ENCODE data around the gene SIRT7. TPM values are rescaled to one million over a fixed set of nuclear protein-coding genes. Genes with fewer than 3 reads are reported as not detected.

SIRT7 gene
- total RNA-seq, 1 donor from 2014 or later, result 33.2 TPM

DNA sequence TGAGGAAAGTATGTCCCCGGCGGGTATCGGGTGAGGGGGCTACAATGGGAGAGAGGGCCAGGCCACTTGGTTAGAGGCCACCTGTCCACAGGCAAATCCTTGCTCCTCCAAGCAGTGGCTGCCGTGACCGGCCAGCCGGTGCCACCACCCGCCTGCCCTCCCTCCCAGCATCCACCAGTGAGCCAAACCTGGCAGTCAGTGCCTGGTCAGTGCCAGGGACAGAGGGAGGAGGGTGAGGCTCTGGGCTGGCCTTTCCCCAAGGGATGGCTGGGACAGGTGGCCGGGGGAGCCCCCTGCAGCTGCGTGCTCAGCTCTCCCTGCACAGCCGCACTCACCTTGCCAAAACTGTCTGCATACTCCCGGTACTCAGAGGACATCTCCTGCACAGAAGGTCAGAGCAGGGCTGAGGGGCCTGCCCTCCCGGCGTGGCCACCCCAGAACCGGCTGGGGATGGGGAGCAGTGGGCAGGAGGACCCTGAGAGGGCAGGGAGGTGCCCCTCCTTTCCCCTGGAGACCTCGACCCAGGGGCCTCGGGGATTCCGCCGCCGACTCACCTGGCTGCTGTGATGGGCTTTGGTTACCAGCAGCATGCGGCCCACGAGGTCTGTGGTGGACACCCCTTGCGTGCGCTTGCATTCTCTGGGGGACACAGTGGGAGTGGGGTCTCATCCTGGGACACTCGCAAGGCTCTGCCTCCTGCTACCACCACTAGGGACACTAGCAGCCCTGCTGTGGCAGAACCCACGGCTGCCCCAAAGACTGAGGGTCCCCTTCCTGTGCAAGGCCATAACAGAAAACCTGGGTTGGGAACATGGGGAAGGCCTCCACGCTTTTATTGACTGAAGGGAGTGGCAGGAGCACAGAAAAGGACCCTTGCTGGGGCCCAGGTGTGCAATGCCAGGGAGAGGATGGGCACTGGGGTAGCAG is 10.5 kb downstream of the SIRT7 start:
- no peak for DNase-seq (ENCODE audit: extremely low read depth, low read depth, low spot score)

DNA sequence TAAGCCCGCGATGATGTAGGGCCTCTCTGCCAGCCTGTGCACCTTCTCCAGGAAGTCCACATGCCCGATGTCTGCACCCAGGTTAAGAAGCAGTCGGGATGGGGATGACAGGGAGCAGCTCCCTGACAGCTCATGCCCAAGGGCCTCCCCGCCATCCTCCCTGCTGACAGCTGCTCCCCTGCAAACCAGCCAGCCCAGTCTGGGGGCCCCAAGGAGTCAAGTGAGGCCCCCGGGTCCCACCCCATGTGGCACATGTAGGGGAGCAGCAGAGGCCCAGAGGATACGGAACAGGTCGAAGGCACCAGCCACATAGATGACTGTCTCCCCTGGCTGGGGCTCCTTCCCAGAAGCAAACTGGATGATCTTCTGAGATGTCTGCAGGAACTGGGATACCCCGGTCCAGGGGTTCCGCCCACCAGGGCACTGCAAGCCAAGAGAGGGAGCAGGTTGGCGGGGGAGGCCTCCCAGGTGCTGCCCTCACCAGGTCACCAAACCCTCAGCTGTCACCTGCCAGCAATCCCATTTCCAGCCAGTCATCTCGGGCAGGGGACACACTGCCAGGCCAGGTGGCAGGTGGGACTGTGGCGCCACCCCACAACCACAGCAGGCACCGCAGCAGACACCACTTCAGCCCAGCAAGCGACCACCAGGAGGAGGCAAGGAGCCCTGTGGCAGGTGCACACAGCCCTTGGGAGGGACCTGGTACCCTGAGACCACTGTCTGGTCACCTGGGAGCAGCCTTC is 11.3 kb downstream of the SIRT7 start:
- DNase-seq (ENCODE audit: extremely low read depth, low read depth, low spot score), result no peak

DNA sequence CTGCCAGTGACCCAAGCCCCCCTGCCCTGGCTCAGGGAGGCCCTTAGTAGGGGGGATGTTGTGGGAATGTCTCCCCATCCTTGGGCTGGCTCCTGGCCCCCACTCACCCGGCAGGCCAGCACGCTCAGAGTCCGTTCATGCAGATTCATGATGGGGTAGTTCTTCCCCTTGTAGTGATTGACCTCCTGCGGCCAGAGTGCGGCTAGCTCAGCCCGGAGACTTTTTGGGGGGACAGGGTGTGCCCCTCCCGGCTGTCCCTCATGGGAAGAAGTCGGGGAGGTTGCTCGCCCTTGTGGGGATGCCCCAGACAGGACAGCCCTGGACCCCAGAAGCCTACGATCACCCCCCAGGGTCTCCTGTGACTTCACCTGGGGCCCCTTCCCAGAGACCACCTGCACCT is 12.0 kb downstream of the SIRT7 start:
- no peak for DNase-seq (ENCODE audit: extremely low read depth, low read depth, low spot score)

DNA sequence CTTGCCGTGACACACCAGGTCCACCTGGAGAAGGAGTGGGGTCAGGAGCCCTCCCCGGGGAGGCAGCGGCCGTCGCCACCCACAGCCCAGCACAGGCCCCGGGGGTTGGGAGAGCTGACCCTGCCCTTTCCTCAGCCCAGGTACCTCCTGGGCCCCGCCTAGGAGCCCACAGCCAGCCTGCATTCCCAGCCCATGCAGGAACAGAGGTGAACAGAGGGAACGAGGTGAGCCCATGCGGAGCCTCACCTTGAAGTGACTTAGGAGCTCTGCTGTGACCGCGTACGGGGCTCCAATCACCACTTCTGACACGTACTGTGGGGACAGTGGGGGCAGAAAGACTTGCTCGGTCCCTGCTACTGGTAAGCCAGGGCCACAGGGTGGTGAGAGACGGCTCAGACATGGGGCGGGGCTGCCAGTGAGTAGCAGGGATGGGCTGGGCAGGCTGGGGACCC is 12.5 kb downstream of the SIRT7 start:
- DNase-seq (ENCODE audit: extremely low read depth, low read depth, low spot score), result no peak

DNA sequence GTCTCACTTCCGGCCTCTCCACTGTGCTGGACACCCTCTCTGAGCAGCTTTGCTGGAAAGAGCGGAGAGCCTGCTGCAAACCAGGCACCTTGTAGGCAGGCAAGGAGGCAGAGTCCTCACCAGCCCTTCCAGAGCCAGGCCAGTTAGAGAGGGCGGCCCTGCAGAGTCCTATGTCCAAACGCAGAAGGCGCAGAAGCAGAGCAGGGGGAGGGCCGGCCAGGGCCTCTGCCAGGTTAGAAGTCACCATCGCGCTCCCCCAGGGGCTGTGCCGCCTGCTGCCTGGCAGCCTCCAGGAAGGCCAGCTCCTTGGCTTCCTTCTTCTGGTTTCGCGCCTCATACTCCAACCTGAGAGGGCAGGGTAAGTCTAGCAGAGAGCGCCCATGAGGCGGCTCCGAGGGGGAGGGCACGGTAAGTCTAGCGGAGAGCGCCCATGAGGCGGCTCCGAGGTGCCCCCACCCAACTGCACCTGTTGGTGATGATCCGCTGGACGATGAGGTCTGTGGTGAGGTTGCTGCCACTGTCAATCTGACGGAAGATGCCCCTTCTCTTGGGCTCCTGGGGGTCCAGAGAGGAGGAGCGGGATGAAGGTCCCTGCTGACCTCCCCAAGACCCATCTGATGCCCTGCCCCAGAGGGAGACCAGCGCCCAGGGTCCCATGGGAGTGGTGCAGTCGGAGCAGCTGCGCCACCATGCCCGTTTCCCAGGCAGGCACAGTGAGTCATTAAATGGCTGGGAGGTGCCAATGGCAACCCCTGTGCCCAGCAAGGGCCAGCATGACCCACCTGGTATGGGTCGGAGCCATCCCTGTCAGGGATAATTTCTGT is 13.2 kb downstream of the SIRT7 start:
- DNase-seq (ENCODE audit: extremely low read depth, low read depth, low spot score), result no peak

DNA sequence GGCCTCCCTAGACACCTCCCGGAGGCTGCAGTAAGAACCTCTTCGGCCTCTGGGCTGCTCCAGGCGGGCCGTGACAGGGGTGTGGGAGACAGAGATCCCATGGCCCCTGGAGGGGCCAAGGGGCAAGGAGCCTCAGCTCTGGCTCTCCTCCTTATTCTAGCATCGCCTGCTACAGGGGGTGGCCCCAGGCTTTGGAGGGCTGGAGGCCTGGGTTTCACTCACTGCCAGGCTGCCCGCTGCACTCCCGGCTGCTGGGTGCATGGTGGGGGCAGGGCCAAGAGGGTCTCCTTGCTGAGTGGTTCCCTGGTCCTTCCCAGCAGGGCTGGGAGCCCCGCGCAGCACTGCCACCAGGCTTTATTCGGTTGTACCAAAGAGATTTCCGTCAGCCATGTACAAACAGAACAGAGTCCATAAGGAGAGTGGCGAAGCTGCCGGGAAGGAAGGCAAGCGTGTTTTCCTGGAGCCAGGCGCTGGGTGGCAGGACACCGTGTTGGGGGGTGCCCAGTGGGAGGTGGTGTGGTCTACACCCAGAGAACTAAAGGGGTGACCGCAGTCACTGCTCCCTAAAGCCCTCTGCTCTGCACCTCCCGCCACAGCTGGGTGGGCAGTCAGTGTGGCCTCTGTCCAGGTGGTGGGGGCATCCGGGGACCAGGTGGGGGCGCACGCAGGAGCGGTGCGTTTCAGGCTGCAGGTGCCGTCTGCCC is 13.9 kb downstream of the SIRT7 start:
- no peak for DNase-seq (ENCODE audit: extremely low read depth, low read depth, low spot score)

DNA sequence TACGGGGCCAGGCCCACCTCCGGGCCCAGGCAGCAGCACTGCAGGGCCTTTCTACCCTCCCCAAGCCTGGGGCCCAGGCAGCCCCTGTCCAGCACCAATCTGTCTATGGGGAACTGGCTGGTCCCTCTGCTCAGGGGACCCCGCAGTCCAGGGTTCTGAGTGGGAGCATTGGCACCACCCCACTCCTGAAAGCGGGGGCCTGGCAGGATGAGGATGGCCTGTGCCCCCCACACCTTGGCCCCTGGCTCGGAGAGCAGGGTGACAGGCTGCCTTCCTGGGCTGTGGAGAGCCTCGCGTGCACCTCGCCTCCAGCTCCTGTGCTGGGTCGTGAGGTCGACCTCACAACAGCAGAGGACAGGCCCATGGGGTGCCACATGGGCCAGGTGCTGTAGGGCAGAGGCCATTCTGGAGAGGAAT is 14.6 kb downstream of the SIRT7 start:
- DNase-seq (ENCODE audit: extremely low read depth, low read depth, low spot score), result no peak

DNA sequence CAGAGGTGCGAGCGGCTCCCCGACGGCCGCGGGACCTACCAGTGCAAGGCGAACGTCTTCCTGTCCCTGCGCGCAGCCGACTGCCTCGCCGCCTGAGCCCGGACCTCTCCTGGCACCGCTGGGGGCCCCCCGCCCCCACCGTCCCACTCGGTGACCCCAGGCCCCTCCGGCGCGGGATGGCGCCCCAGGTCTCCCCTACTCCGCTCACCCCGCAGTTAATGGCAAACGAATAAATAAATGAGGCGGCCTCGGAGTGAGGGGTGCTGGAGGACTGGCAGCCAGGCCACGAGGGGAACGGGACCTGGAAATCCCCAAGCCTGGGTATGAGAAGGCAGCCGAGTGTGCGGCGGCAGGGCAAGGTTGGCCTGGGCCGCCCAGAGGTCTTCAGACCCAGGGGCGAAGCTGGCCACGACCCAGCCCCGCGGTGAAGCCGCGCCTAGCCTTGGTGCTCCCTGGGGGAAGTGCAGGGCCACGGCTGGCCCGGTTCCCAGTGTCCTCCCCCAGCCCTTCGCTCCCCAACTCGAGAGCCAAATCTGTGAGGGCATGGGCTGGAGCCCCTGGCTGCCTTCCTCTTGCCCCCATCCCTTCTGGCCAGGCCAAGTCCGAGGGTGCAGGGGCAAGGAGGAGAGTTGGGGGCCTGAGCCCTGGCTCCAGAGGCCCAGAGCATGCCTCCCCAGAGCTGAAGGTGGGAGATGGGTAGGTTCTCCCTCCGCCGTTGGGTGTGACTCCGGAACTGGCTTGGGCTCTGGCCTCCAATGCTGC is 15.1 kb downstream of the SIRT7 start:
- DNase-seq (ENCODE audit: extremely low read depth, low read depth, low spot score), result no peak

DNA sequence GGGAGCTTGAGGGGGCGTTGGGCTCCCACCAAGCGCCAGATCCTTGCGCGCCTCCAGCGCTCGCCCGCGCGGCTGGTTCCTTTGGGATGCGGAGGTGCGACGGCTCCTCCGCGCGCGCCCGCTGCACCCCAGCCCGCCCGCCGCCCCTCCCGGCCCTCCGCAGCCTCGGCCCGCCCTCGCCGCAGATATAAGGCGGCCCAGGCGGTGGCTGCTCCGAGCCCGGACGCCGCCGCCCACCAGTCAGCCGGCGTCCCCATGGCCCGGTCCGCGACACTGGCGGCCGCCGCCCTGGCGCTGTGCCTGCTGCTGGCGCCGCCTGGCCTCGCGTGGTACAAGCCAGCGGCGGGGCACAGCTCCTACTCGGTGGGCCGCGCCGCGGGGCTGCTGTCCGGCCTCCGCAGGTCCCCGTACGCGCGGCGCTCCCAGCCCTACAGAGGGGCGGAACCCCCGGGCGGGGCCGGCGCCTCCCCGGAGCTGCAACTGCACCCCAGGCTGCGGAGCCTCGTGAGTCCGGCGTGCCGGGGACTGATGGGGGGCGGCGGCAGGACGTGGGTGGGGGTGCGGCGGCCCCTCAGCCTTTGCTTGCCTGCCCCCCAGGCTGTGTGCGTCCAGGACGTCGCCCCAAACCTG is 15.8 kb downstream of the SIRT7 start, which contains the start of gene NPB:
Gene NPB (plus strand): TSS at position 216 of the 630 bp plus-strand sequence. CDS start 40 bp downstream, at position 256.
- no peak for DNase-seq (ENCODE audit: extremely low read depth, low read depth, low spot score)

DNA sequence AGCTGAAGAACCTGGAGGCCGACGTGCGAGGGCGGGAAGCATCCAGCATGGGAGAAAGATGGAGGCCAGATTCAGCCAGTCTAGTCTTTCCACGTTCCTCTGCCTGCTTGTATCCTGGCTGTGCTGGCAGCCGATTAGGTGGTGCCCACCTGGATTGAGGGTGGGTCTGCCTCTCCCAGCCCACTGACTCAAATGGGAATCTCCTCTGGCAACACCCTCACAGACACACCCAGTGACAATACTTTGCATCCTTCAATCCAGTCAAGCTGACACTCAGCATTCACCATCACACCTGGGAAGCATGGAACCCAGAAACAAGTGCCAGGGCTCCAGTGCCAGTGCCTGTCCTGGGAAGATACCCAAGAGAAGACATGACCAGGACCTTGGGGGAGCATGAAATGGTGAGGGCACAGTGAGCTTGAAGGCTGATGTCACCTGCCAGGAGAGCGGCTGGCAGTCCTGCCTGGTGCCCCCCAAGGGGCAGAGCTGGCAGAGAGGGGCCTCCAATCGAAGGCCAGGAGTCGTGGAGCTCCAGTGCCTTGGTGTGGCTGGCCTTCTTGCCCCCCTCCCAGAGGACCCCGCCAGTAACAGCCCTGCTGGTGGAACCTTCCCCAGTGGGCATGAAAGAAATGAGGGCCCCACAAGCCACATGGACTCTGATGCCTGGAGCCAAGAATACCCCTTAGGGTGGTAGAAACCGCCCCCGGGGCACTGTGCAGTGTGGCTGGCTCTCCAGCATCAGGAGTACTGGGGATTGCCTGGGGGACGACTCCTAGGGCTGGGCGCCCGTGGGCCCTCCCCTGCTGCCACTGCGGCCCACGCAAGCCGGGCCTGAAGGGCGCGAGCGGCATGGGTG is 16.6 kb downstream of the SIRT7 start:
- DNase-seq (ENCODE audit: extremely low read depth, low read depth, low spot score), result no peak

DNA sequence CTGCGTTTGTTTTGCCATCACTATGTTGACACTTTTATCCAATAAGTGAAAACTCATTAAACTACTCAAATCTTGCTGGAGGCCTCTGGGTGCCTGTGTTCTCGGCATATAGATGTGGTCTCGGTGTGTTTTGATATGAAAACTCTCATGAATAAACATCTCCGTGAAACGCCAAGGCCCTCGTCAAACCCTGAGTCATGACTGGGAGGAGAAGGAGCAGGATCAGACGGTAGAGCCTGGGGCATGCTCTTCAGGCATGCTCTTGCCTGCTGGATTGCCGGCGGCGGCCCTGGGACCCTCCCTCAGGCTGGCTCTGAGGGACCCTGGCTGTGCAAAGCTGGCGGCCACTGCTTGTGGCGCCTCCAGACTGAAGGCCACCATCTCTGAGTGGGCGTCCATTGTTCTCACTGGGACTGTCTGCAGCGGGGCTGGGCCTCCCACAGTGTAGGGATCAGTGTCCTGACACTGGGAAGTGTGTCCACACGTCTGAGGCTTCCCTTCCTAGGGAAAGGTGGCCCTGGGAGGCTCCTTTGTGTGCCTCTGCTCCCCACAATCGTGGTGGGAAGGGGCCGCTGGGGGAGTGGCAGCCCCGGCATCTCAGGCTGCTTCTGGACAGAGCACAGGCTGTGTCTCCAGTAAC is 17.7 kb downstream of the SIRT7 start:
- DNase-seq (ENCODE audit: extremely low read depth, low read depth, low spot score), result no peak

DNA sequence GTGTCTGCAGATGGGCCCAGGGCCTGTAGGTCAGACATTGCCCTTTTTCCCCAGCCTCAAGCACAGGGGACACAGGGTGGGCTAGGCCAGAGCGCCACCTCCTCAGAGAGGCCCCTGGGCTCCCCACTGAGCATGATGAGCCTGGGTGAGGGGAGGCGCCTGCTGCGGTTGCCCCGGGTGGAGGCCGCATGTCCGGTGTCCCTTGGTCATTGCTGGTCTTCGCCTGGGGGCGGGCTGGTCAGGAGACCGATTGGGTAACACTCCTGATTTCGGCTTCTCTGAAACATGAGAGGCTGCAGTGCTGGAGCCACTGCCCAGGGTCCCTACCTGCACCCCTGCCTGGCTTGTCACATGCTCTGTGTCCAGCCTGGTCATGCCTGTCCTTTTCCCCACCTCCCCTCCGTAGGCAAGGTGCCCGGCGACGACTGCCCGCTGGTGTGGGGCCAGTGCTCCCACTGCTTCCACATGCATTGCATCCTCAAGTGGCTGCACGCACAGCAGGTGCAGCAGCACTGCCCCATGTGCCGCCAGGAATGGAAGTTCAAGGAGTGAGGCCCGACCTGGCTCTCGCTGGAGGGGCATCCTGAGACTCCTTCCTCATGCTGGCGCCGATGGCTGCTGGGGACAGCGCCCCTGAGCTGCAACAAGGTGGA is 18.3 kb downstream of the SIRT7 start:
- no peak for DNase-seq (ENCODE audit: extremely low read depth, low read depth, low spot score)

DNA sequence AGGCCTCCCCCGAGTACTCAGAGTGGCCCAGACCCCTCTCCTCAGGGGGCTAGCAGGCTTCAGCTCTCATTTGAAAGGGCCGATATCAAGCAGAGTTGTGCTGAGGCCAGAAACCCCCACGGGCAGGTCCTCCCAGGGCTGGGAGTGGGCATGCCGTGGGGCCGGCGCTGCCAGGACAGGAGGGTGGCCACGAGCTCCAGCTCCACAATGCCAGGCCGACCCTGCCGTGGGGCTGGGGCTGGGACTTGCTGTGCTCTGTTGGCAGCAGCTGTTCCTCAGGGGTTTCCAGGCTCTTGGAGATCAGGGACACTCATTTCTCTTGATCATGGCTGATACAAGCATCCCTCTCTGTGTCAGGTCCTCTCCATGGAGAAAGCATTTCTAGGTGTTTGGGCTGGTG is 19.1 kb downstream of the SIRT7 start:
- DNase-seq (ENCODE audit: extremely low read depth, low read depth, low spot score), result no peak

DNA sequence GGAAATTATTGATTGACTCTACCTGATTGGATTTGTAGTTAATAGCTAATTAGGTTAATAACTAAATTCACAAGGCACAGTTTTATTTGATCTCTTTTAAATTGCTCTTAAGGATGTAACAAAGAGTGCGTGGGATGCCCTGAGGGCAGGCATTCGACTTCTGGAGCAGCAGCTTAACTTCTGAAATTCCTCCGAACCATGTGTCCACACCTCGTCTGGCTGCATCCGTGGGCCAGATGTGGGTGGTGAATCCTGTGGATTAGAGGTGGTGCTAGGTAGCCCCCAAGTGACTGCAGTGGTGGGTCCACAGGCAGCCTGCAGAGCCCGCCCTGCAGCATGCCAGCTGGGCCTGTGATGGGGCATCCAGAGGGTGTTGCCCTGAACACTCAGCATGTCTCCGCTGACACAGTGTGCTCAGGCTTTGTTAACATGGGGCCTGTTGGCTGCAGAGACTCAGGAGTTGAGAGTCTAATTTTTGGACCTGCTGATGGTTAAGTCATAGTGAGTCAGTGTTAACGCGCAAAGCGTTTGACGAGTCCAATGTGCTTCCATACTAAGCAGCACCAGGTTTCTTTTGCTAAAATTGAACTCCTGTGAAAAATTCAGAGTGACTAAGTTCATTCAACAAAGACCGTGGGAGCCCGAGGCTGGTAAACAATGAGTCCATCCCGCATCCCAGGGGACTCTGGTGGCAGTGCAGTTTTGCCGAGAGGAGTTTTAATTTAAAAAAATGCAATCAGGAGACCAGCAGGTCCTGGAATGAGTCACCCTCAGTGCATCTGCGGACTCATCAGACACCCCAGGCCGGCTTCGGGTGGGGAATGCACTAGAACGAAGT is 19.7 kb downstream of the SIRT7 start:
- DNase-seq (ENCODE audit: extremely low read depth, low read depth, low spot score), result no peak

DNA sequence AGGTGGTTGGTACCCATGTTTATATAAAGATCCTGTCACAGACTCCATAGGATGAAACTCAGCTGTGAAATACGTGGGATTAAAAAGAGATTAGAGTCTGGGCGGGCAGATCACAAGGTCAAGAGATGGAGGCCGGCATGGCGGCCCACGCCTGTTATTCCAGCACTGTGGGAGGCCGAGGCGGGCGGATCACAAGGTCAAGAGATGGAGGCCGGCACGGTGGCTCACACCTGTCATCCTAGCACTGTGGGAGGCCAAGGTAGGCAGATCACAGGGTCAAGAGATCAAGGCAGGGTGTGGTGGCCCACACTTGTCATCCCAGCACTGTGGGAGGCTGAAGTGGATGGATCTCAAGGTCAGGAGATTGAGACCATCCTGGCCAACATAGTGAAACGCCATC is 22.6 kb downstream of the SIRT7 start:
- DNase-seq (ENCODE audit: extremely low read depth, low read depth, low spot score), result no peak

DNA sequence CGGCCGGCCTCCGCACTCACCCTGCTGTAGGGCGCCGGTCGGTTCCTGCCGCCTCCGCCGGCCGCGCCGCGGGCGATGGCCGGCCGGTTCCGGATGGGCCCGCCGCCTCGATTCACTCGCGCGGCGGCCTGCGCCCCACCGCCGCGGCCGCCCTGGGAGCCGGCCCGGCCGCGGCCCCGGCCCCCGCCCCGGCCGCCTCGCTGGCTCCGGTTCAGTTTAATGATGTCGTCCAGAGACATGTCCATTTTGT is 26.7 kb downstream of the SIRT7 start:
- no peak for DNase-seq (ENCODE audit: extremely low read depth, low read depth, low spot score)
